IMR-90 (cell line): Measurements from ENCODE around the gene ZNF853.

Source experiments
- BHLHE40 ChIP-seq: fragments of 150-350 bp; IDR thresholded peaks from 2 replicates; pipeline ENCODE4 v1.6.1; 2016; ENCODE audit warnings: mild to moderate bottlenecking, low read depth, low read length
- CEBPB ChIP-seq: IDR thresholded peaks from 2 replicates; pipeline ENCODE4 v1.6.1; 2012; ENCODE audit warnings: low read depth, low read length, improper control_type of control experiment
- CTCF ChIP-seq: conservative IDR thresholded peaks from 2 replicates; pipeline ENCODE4 v1.5.1; 2012; ENCODE audit warnings: mild to moderate bottlenecking, low read depth, low read length, improper control_type of control experiment
- ELK1 ChIP-seq: fragments of 150-350 bp; IDR thresholded peaks from 2 replicates; pipeline ENCODE4 v1.6.1; 2016; ENCODE audit warnings: low read depth, mild to moderate bottlenecking, low read length, moderate library complexity, borderline replicate concordance
- MAFK ChIP-seq: IDR thresholded peaks from 2 replicates; pipeline ENCODE4 v1.6.1; 2012; ENCODE audit warnings: low read depth, low read length, improper control_type of control experiment
- MAZ ChIP-seq: IDR thresholded peaks from 2 replicates; pipeline ENCODE4 v1.6.1; 2012; ENCODE audit warnings: low read depth, mild to moderate bottlenecking, low read length, improper control_type of control experiment, moderate library complexity, borderline replicate concordance
- MXI1 ChIP-seq: IDR thresholded peaks from 2 replicates; pipeline ENCODE4 v1.6.1; 2012; ENCODE audit warnings: low read depth, mild to moderate bottlenecking, low read length, moderate library complexity, borderline replicate concordance
- POLR2A ChIP-seq: IDR thresholded peaks from 2 replicates; pipeline ENCODE4 v1.6.1; 2012; ENCODE audit warnings: mild to moderate bottlenecking, low read depth, low read length
- RAD21 ChIP-seq: IDR thresholded peaks from 2 replicates; pipeline ENCODE4 v1.6.1; 2012; ENCODE audit warnings: low read length, improper control_type of control experiment
- RCOR1 ChIP-seq: IDR thresholded peaks from 2 replicates; pipeline ENCODE4 v1.6.1; 2012; ENCODE audit warnings: mild to moderate bottlenecking, low read length, improper control_type of control experiment; ENCODE audit not compliant: insufficient replicate concordance
- RFX5 ChIP-seq: IDR thresholded peaks from 2 replicates; pipeline ENCODE4 v1.8.0; 2012; ENCODE audit warnings: low read depth, mild to moderate bottlenecking, low read length, moderate library complexity
- SMC3 ChIP-seq: fragments of 150-350 bp; IDR thresholded peaks from 2 replicates; pipeline ENCODE4 v1.6.1; 2016; ENCODE audit warnings: low read depth, mild to moderate bottlenecking, antibody characterized with exemption, low read length, moderate library complexity
- USF2 ChIP-seq: fragments of 150-350 bp; IDR thresholded peaks from 2 replicates; pipeline ENCODE4 v1.6.1; 2017; ENCODE audit warnings: mild to moderate bottlenecking, antibody characterized with exemption, low read length, low read depth

GRCh38 chr7:6600093-6600492 lies 15.3 kb upstream of the ZNF853 start:
- TF ChIP-seq CTCF (no peak), BHLHE40 (no peak), RAD21 (no peak), CEBPB (no peak), MXI1 (no peak), USF2 (no peak), POLR2A (no peak), ELK1 (no peak), SMC3 (no peak), RFX5 (no peak), MAZ (no peak), RCOR1 (no peak), MAFK (no peak)
